Ascending aorta (tissue), 2 donors: ENCODE measurements around the gene GPR25. TPM values are rescaled to one million over a fixed set of nuclear protein-coding genes. Genes with fewer than 3 reads are reported as not detected.
A peak's percentile ranks its signal among the peaks of the same experiment; 100 is the strongest.

ENCODE experiments used
- DNase-seq, 2 donors: peaks; one replicate each; pipeline ENCODE4 v3.0.0-alpha.2; 2019; ENCODE audit warnings: low spot score in 2 of 2
- H3K27ac ChIP-seq, 2 donors: fragments of 200-600 bp; sonication (generic); one replicate each; pipeline ENCODE4 v1.5.1; 2016 to 2017; ENCODE audit warnings: mild to moderate bottlenecking in 1 of 2
- H3K27me3 ChIP-seq: fragments of 200-600 bp; sonication (generic); one replicate; pipeline ENCODE4 v1.5.1; 2017
- H3K36me3 ChIP-seq, 2 donors: fragments of 200-600 bp; sonication (generic); one replicate each; pipeline ENCODE4 v1.5.1; 2016
- H3K4me1 ChIP-seq, 2 donors: fragments of 200-600 bp; sonication (generic); one replicate each; pipeline ENCODE4 v1.5.1; 2016 to 2017; ENCODE audit warnings: mild to moderate bottlenecking in 1 of 2
- H3K4me3 ChIP-seq, 2 donors: fragments of 200-600 bp; sonication (generic); one replicate each; pipeline ENCODE4 v1.5.1; 2016 to 2017; ENCODE audit warnings: mild to moderate bottlenecking in 1 of 2
- H3K9me3 ChIP-seq, 2 donors: fragments of 200-600 bp; sonication (generic); one replicate each; pipeline ENCODE4 v1.5.1; 2016
- CTCF ChIP-seq, 3 experiments: fragments of 200-600 bp in 2 of 3; fragments of 450-650 bp in 1 of 3; sonication (generic) in 2 of 3; IDR thresholded peaks; one replicate each; pipeline ENCODE4 v1.5.1; 2016 to 2019; ENCODE audit warnings: antibody characterized with exemption in 3 of 3, mild to moderate bottlenecking in 1 of 3, moderate library complexity in 1 of 3
- intact Hi-C: fragments of 100-400 bp; cut with DNase I; formaldehyde crosslinking; loops from one replicate; pipeline ENCODE4 v1.15.1; 2023
- total RNA-seq: library from RNA; depleted of rRNA; stranded (reverse); fragments of >200 nt; gene quantifications from one replicate; pipeline ENCODE4 v1.1.0, GENCODE V29; 2016

The GPR25 gene
- total RNA-seq, 1 donor from 2014 or later, result not detected

DNA sequence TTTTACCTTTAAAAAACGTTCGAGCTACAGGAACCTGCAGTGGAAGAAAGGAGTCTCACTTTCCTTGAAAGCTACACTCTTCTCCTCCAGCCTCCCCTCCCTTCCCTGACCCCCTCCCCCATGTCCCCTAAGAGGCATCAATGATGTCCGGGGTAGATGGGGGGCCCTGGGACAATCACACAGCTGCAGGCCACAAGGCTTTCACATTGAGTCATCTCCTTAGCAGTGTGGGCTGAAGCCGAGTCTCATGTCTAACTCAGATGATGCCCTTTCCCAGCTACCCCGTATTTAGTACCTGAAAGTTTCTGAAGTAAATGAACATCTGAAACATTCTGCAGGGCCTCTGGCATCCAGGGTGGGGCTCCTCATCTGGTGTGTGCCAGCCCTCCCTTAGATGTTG is 6.3 kb upstream of the GPR25 start:
- no peak overlapping the region for H3K4me3 ChIP-seq
- H3K36me3 ChIP-seq, result peaks cover 0 to 16% of the 10 kb centered on the region in 2 donors
- H3K27me3 ChIP-seq, result no peaks in the 10 kb centered on the region
- no peaks in the 10 kb centered on the region for H3K9me3 ChIP-seq
- intact Hi-C loops, result no loop called here
- H3K27ac ChIP-seq, result no peak overlapping the region
- H3K4me1 ChIP-seq, result no peaks in the 10 kb centered on the region
- no peak for TF ChIP-seq CTCF (IDR thresholded peaks at IDR 0.05)
- no peak for DNase-seq

GRCh38 chr1:200867018-200867811 is 5.6 kb upstream of the GPR25 start:
- no peaks in the 10 kb centered on the region for H3K9me3 ChIP-seq
- no peak for TF ChIP-seq CTCF (IDR thresholded peaks at IDR 0.05)
- no peaks in the 10 kb centered on the region for H3K27me3 ChIP-seq
- intact Hi-C loops, result no loop called here
- no peak for DNase-seq
- no peak overlapping the region for H3K27ac ChIP-seq
- H3K4me3 ChIP-seq, result no peak overlapping the region
- no peaks in the 10 kb centered on the region for H3K4me1 ChIP-seq
- H3K36me3 ChIP-seq, result peaks cover 0 to 16% of the 10 kb centered on the region in 2 donors

DNA sequence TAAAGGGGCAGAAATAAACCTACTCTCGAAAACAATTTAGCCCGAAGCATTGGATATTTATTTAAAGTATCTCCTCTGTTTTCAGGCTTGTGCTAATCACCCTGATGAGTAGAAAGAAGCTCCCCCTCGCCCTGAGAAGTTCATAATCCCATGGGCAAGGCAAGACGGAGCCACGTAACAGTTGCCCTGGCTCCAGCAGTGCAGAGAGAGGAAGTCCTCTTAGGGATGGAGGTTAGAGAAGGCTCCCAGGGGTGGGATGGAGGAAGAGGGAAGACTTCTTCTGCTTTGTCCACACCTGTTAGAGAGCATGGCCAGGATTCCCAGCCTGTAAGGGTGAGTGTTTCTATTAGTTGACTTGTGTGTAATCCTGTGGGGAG is 3.4 kb upstream of the GPR25 start:
- intact Hi-C loops, result no loop called here
- DNase-seq, result no peak

DNA sequence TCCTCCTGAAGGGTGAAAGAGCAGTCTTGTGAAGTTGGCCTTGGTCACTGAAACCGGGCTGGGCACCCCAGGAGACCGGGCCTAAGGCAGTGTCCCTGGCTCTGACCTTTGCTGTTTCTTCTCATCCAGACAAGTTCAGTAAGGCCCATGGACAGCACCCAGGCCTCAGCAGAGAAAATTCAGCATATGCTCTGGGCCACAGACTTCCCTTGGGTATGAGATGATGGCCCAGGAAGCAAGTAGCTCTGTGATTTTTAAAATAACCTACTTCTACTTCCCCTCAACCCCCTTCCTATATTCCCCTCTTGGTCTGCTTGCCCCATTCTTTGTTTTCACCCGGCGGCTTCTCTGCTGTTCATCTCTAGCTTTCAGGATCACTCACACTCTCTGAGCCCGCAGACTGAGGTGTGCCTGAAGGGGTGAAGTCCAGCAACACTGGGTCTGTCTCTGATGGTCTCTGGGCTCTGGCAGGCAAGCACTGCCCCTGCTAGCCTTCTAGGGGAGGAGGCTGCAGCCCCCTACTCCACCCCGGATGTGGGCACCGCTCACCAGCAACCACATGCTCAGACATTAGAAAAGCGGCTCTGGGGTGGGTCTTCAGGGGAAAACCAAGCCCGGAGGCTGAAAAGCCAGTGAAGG is 2.9 kb upstream of the GPR25 start:
- H3K4me1 ChIP-seq, result peaks cover 9 to 10% of the 10 kb centered on the region in 2 donors
- no peak overlapping the region for H3K4me3 ChIP-seq
- H3K36me3 ChIP-seq, result no peaks in the 10 kb centered on the region
- intact Hi-C loops, result no loop called here
- H3K9me3 ChIP-seq, result no peaks in the 10 kb centered on the region
- H3K27ac ChIP-seq, result no peak overlapping the region
- H3K27me3 ChIP-seq, result no peaks in the 10 kb centered on the region
- no peak for DNase-seq
- TF ChIP-seq CTCF (IDR thresholded peaks at IDR 0.05), result no peak

More for the DNA sequence above, 3.4 kb upstream of the GPR25 start:
- Histone ChIP-seq H3K4me1 (peaks cover 9 to 10% of the 10 kb centered on the region in 2 donors), H3K27me3 (no peaks in the 10 kb centered on the region), H3K27ac (no peak overlapping the region), H3K9me3 (no peaks in the 10 kb centered on the region), H3K4me3 (no peak overlapping the region), H3K36me3 (no peaks in the 10 kb centered on the region)
- TF ChIP-seq CTCF (IDR thresholded peaks at IDR 0.05), result no peak

GRCh38 chr1:200873116-200873670 is 412 bp downstream of the GPR25 start:
- peak overlapping the region; percentile 46 to 53 for H3K4me3 ChIP-seq
- H3K4me1 ChIP-seq, result peaks cover 9 to 10% of the 10 kb centered on the region in 2 donors
- H3K36me3 ChIP-seq, result no peaks in the 10 kb centered on the region
- no peaks in the 10 kb centered on the region for H3K27me3 ChIP-seq
- DNase-seq, result no peak
- no peak for TF ChIP-seq CTCF (IDR thresholded peaks at IDR 0.05)
- H3K27ac ChIP-seq, result no peak overlapping the region
- intact Hi-C loops, result no loop called here
- H3K9me3 ChIP-seq, result no peaks in the 10 kb centered on the region
